Activated naive CD4-positive, alpha-beta T cell treated with Interleukin-2 at 50 U/mL for 16 hours (primary cell): ENCODE measurements around the gene PITPNM2.

Experiments
- DNase-seq: peaks from one replicate; pipeline ENCODE4 v3.0.0-alpha.2; 2020

PITPNM2 gene

DNA sequence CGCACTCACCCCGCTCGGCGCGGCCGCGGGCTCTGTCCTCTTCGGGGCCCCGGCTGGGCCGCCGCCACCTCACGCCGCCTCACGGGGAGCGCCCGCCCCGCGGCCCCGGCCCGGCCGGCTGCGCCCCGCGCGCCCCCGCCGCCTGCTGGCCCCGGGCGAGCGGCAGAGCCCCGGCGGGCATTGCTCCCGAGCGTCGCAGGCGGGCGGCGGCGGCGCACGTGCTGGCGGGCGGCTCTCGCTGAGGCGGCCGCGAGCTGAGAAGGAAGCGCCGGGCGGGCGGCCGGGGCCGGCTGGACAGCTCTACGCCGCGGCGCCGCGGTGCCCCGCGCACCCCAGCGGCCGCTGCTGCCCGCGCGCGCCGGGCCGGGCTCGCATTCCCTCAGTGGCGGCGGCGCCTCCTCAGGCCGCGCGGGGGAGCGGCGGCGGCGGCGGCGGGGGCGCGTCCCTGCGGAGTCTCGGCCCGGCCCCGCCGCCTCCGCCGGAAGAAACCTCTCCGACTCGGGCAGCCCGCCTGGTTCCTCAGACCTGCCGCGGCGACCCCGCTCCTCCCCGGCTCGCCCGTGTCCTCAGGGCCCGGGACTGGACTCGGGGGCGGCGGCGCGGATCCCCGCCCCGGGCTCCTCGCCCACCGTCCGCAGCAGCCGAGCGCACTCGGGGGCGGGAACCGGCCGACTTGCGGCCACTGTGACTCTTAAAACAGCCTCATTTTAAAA, at the start of gene PITPNM2:
Gene PITPNM2 (minus strand): TSS at position 347 of the 713 bp plus-strand sequence. CDS start 116,500 bp downstream, outside the sequence.
- DNase-seq = peak; percentile 61

DNA sequence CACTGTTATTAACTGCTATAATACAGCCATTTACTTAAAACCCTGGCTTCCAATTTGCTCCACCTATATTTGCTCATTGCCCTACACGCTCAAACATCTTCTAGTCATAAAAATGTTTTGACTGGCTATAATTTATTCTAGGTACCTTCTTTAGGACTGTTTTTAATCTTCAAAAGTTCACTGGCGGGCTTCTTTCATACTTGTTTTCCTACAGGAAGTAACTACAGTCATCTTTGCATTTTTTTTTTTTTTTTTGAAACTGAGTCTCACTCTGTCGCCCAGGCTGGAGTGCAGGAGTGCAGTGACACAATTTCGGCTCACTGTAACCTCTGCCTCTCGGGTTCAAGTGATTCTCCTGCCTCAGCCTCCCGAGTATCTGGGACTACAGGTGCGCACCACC, 49.5 kb upstream of the PITPNM2 start:
- no peak for DNase-seq

DNA sequence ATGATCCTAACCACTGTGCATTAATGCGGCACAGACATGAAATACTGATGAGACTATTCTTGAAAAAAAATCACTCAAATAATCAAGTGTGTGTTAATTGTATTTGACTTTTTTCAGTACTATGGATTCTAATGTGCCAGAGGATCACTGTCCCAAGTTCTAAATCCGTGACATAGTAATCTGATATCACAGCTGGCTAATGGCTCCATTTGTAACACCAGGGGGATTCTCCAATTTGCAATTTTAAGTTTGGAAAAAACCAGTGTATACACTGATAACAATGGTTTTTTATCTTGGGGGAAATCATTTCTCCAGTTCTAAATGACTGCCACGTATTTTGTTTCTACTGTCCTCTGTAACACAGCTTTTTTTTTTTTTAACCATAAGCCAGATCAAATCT, 49.0 kb upstream of the PITPNM2 start:
- no peak for DNase-seq

DNA sequence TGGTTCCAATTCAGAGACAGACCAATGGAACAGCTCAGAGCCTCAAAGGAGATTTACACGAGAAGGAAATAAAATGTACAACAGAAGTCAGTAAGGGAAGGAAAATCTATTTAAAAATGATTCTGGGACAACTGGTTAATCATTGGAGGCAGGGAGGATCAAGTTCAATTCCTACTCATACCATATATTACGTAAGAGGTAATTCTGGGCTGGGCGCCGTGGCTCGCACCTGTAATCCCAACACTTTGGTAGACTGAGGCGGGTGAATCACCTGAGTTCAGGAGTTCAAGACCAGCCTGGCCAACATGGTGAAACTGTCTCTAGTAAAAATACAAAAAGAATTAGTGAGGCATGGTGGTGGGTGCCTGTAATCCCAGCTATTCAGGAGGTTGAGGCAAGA, 36.7 kb upstream of the PITPNM2 start:
- no peak for DNase-seq

DNA sequence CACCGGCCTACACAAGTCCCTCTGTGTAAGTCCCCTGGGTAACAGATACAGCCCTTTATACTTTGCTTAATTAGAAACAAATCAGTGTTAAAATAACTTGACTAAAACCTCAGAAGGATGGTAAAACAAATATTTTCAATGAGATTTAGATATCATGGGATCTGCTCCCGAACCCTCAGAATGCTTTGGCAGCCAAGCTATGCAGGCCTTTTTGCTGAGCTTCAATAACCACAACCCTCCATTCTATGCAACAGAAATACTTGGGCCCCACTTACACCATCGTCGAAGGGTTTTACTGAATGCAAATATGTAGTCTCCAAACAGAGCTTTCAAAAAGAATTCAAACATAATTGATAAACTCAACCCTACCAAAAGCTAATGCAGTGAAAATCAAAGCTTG, 29.3 kb upstream of the PITPNM2 start:
- DNase-seq = no peak

DNA sequence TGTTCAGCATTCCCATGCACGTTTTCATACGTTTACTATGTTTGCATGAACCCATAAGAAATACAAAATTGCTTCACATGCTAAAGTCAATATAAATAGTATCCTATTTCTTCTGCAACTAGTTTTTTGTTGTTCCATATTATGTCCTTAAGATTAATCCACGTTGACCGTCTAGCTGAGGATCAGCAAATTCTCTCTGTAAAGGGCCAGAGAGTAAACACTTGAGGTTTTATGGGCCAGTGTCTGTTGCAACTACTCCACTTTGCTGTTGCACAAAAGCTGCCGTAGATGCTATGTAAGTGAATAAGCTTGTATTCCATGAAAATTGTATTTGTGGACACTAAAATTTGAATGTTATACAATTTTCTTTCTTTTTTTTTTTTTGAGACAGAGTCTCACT, 21.1 kb upstream of the PITPNM2 start:
- no peak for DNase-seq

DNA sequence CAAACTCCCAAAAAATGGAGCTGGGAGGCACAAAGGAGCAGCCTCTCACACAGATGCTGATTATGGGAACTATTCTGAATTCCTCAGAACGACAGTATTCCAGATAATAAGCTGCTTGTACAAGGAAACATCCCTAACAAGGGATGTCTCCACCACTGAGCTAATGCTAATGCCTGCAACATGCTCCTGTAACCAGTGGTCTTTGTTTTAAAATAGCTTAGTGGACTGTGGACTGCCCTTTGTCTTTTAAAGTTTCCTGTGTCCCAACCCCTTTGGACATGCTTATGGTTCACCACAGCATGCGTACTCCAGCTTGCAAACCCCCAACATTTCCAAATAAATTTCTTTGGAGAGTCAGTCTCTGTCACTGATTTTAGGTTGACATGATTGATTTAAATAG, 16.4 kb upstream of the PITPNM2 start:
- DNase-seq = no peak

DNA sequence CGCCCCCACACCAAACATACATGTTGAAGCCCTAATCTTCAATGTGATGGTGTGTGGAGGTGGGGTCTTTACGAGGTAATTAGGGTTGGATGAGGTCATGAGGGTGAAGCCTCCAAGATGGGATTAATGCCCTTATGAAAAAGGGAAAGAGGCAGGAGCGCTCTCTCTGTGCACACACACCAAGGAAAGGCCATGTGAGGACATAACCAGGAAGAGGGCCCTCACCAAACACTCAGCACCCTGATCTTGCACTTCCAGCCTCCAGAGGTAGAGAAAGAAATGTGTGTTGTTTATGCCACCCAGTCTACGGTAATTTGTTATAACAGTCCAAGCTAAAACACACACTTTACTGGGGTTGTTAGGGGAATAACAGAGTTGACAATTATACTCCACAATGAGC, 14.6 kb upstream of the PITPNM2 start:
- DNase-seq = no peak

DNA sequence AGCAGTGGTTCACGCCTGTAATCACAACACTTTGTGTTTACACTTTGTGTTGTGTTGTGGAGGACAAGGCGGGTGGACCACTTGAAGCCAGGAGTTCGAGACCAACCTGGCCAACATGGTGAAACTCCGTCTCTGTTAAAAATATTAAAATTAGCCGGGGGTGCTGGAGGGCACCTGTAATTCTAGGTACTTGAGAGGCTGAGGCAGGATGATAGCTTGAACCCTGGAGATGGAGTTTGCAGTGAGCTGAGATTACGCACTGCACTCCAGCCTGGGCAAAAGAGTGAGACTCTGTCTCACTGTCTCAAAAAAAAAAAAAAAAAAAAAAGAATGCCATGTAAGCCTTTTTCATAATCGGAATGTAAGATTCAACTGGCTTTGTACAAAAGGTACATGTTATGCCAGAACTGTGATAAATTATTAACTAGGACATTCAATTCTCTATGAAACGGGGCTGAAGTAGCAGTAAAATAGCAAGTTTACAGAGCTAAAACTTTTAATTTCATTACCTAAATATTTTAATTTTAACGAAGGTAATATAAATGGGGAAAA, 13.9 kb upstream of the PITPNM2 start:
- no peak for DNase-seq

DNA sequence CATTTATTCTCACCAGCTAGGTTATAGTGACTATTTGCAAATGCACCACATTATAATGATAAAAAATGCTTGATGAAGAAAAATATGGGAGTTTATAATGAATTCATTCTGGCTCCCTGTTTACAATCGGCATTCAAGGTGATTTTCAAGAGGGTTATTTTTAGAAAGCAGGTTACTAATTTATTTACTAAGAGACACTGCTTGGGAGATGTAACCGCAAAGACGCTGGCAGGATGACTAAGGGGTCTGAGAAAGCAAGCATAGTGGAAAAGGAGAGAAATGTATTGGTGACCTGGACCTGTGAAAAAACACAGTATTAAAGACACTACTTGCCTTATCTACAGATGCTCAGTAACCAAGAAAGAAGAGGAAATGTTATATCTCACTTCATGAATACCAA, 13.3 kb upstream of the PITPNM2 start:
- DNase-seq = no peak

DNA sequence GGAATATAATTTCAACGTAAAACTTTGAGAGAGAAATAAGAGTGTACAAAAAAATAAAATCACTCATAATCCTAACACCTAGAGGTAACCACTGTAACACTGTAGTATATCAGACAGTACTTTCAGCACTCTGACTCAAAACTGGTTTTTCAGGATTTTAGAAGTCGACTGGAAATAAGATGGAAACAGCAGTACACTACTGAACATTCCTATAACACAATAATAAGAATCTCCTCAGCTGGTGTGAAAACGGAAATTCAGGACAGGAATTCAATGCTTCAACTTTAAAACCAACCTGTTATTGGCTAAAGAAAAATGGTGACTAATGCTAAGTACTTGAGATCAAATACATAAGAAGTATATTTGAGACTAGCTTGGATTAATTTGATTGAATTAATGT, 12.3 kb upstream of the PITPNM2 start:
- no peak for DNase-seq

DNA sequence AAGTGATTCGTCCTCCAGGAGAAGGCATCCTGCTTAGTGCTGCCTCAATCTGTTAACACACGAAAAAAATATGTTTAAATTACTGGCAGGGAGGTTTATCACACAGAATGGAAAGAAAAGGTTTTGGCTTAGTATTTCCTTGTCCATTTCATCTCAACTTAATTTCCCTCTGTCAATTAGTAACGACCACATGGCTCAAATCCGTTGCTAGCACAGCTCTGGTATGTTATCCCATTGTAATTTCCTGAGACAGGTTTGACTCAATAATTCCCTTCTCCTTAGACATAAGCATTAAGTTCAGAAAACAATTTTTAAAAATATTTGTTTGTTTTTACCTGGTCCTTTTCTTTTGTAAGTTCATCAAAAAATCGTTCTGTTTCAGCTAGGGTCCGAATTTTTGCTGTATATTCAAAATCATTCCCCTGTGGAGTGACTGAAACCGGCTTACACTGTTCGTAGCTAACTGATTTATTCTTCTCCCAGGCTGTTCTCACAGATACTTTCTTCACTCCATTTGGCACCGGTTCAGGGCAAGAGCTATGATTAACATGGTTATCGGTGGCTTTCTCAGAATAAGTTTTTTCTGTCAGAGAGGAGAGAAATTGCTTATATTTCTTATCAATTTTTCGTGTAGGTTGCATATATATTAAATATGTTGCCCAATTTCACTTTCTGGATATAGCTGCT, 10.1 kb upstream of the PITPNM2 start:
- no peak for DNase-seq

DNA sequence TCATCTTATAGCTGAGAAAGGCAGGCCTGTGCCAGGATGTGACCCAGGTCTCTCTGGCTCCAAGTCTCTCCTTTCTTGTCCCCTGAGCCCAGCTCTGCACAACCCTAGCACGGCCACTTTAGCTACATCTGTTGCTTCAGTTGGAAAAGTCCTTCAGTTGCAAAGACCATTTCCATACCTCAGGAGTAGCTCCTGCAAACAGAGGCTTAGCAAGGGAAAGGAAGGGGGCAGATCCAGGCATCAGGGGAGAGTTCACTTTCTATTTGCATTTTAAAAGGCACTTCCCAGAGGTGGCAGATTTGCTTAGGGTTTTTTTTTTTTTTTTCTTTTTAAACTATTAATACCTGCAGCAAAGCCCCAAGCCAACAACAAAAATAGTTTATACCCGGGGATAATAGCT, 3.0 kb upstream of the PITPNM2 start:
- no peak for DNase-seq

DNA sequence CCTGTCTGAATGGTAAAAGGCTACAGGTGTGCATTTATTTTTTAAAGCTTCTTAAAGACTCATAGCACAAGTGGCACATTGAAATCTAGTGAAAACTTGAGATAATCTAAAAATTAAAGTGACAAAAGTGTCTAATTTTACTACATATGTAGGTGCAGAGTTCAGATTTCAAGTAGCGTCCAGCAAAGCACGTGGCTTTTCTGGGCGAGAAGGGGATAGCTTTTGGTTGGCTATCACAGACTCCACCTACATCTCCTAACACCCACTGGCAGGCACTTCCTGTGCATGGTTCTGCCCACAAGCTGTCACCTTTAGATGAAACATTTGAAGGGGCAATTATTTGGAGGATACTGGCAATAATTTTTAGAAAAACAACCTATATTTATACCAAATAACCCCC, 1.9 kb upstream of the PITPNM2 start:
- DNase-seq = no peak

DNA sequence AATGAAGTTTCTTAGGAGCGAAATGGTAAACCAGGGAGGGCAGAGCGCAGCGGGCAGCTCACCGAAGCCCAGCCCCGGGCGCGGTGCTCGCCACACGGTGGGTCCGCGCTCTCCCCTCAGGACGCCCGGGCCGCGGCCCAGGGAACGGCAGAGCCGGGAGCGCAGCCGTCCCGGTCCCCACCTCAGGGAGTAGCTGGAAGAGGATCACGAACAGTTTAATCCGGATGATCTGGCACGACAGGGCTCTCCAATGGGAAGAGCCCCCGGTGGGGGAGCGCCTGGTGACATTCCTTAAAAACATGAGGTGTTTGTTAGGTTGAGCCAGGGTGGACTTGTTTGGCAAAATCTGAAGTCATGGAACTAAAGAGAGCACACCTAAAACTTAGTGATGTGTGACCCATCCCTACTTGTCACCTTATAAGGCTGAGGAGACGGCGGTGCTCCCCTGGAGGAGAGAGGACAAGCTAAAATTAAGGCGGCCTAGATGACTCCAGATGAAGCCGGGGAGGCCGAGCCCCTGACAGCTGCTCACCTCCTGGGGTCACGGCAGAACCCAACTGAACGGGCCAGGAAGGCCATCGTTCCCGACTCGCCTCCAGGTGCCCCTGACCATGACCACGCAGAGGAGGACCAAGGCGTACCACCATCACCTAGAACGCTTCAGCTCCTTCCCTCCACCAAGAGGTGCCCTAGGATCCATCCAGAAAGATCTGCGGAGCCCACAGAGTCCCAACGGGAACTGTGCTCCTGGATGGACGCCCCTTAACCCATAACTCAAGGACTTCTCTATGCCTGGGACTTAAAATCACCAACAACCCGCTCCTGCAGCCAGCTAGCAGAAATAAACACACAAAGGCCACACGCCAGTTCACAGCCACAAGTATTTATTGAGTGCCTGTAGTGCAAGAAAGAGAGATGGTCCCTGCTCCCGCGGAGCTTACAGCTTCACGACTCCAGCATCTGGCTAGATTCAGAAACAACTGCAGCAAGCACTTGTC, 866 bp upstream of the PITPNM2 start:
- no peak for DNase-seq

DNA sequence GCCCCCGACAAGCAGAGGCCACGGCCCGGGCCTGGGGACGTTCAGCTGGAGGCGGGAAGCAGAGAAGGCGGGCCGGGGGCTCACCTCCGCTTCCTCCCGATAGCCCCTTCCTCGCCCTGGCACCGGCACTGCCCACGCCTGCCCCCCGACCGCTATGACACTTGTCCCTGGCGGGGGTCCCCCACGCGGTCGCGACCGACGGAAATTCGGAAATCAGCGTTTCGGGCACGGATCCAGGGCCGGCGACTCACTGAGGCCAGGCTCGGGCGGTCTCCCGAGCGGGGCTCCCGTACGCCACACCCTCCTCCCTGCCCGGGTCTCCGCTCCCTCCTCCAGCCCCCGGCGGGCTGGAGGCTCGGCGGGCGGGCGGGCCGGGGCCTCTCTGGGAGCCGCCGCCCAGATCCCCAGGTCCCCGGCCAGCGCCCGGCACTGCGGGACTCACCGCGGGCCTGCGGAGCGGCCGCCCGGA, 581 bp downstream of the PITPNM2 start:
- DNase-seq = peak; percentile 17

DNA sequence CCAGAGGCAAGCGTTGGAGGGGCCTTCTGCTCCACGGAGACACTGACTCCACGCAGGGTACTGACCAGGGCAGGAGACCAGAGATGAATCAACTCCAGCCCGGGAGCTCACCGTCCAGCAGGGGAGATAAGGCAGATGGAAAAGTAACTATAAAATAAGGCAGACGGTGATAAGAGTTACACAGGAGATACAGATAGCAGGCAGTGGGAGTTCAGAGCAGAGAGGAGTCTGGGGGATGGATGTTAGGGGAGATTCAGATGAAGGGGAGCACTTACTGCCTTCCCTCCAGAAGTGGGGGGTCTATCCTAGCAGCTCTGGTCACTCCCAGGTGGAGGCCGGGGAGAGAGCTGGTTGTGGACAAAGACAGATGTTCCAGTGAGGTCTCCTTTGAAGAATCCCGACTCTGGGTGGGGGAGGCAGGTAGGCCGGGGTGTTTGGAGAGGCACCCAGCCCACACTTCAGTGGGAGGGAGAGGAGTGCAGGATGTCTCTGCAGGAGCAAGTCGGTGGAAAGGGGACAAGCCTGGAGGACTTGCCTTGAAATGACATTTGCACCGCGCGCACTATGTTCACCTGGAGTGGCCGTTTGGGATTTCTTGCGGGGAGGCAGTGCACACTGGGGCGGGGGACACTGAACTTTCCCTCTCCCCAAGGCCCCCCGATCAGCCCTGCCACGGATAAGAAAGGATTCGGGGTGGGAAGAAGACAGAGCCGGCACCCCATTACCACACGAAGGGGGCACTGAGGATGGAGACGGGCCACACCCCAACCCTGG, 1.2 kb downstream of the PITPNM2 start:
- no peak for DNase-seq

DNA sequence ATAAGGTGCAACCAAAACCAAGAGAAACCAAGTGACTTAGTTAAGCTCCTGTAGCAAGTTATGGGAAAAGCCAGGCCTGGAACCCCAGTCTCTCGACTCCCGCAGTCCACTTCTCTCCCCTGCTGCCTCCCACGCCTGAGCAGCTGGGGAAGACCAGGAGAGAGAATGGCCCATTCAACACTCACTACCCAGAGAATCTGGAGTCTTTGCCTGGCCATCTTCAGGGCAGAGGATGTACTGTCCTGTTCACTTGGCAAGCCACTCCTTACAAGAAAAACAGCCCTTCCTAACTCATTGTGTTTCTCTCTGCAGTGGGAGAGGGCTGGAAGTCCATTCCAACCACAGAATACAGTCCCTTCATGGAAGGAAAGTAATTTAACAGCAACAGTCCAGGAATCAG, 1.8 kb downstream of the PITPNM2 start:
- DNase-seq = no peak

DNA sequence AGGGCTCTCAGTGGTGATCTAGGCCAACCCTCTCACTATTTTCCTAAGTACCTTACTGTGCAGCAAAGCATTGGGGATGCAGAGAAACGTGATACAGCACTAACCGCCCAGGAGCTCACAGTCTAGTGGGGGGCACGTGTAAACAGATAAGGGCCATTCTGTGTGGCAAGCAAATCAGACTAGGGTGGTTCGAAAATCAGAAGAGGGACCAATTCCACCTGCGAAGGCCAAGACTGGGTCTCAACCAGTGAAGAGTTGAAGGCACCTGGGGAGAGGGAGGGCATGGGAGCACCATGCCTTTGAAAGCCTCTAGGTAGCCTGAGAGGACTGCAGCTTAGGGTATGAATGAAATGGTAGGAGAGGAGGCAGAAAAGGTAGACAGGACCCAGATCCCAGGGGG, 2.2 kb downstream of the PITPNM2 start:
- DNase-seq = no peak

DNA sequence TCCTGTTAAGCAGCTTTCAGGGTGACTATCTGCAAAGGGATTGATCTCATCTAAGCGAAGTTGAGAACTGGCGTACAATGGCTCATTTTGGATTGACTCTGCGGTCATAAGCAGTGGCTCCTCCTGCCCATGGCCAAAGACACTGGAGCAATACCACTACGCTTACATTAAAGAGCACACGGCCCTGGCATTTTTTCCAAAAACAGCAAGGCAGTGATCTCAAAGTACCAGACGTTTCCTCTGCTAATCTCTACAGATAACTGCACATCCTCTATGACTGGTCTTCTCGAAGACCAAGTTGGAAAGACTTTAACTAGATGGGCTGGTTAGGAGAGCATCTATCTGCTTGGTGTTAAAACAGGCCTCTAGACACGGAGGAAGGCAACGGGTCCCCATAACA, 2.7 kb downstream of the PITPNM2 start:
- no peak for DNase-seq

DNA sequence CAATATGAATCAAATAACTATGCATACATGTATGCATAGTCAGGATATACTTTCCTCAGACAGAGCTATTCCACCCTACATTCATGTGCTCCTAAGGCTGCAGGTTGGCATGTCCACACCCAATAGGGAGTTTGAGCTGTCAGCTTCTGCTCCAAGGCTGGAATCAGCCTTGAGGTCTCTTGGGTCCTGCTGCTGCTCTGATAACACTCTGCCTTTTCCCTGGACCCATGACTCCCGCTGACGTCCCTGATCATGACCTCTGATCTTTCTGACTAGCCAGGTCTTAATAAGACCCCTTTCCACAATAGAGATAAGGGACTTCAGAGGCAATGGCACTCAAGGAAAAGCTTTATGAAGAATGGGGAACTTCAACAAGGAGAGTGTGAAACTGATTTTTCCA, 5.7 kb downstream of the PITPNM2 start:
- DNase-seq = no peak

DNA sequence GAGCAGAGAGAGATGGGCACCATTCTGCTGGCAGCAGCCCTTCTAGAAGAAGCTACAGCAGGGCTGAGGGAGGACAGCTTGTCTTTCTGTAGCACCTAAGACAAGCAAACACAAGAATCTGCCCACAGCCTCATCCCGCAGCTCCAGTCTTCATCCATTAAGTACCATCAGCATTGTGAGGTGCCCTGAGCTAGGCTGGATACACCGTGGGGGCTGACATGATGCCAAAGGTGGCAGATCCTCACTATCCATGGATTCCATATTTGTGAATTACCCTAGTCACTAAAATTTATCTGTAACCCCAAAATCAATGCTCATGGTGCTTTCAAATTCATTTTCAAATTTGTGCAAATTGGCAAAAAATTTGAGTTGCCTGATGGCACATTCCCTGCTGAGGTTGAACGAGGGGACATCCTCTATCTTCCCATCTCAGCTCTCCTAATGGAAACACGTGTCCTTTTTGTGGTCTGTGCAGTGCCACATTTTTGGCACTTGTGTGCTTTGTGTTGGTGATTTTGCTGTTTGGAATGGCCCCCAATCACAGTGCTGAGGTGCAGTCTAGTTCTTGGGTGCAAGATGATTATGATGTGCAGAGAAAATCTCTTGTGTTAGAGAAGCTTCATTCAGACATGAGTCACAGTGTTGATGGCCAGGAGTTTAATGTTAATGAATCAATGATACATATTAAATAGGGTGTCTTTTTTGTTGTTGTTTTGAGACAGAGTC, 7.0 kb downstream of the PITPNM2 start:
- DNase-seq = no peak
